C4-2B (cell line): ENCODE measurements around the gene TULP4.
"Not testable (repeated sequence)": the region's sequence is repeated elsewhere in the genome, so short reads cannot be mapped to it uniquely, and the experiment has no call there.

ENCODE experiments used
- H3K27ac ChIP-seq: fragments of 450-650 bp; 2 replicates; pipeline ENCODE4 v1.5.1; 2017
- ZFX ChIP-seq: fragments of 450-650 bp; IDR thresholded peaks from 2 replicates; pipeline ENCODE4 v1.6.1; 2017
- TF ChIP-seq, protein P1 (sequence below): fragments of 450-650 bp; conservative IDR thresholded peaks from 2 replicates; pipeline ENCODE4 v1.5.1; 2017; ENCODE audit warnings: mild to moderate bottlenecking

The TULP4 gene

GRCh38 chr6:158460602-158461169 lies 148.4 kb downstream of the TULP4 start:
- no peak overlapping the region for H3K27ac ChIP-seq
- no peak for TF ChIP-seq ZFX
- TF ChIP-seq, protein P1, sequence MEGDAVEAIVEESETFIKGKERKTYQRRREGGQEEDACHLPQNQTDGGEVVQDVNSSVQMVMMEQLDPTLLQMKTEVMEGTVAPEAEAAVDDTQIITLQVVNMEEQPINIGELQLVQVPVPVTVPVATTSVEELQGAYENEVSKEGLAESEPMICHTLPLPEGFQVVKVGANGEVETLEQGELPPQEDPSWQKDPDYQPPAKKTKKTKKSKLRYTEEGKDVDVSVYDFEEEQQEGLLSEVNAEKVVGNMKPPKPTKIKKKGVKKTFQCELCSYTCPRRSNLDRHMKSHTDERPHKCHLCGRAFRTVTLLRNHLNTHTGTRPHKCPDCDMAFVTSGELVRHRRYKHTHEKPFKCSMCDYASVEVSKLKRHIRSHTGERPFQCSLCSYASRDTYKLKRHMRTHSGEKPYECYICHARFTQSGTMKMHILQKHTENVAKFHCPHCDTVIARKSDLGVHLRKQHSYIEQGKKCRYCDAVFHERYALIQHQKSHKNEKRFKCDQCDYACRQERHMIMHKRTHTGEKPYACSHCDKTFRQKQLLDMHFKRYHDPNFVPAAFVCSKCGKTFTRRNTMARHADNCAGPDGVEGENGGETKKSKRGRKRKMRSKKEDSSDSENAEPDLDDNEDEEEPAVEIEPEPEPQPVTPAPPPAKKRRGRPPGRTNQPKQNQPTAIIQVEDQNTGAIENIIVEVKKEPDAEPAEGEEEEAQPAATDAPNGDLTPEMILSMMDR = no peak

- no peak overlapping the region for H3K27ac ChIP-seq
- TF ChIP-seq, protein P1 = no peak
- TF ChIP-seq ZFX = no peak
Measured at GRCh38 chr6:158461954-158462353, 149.7 kb downstream of the TULP4 start.

GRCh38 chr6:158464483-158464882 lies 152.2 kb downstream of the TULP4 start:
- TF ChIP-seq, protein P1 = no peak
- no peak for TF ChIP-seq ZFX
- H3K27ac ChIP-seq = no peak overlapping the region

DNA sequence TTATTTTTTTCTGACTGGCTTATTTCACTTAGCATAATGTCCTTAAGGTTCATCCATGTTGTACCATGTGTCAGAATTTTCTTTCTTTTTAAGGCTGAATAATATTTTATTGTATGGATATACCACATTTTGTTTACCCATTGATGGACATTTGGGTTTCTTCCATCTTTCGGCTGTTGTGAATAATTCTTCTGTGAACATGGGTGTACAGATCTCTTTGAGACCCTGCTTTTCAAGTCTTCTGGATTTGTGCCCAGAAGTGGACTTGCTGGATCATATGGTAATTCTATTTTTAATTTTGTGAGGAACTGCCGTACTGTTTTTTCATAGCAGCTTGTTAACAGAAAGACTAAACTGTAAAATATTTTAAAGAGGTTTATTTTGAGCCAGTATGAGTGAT lies 153.0 kb downstream of the TULP4 start:
- TF ChIP-seq, protein P1 = no peak
- TF ChIP-seq ZFX = no peak
- no peak overlapping the region for H3K27ac ChIP-seq

- no peak overlapping the region for H3K27ac ChIP-seq
- TF ChIP-seq, protein P1 = no peak
- TF ChIP-seq ZFX = no peak
Measured at GRCh38 chr6:158465747-158466146, 153.5 kb downstream of the TULP4 start.

- H3K27ac ChIP-seq = peak overlapping the region; percentile 41; the same call in 1 of the 2 replicates
- TF ChIP-seq, protein P1 = no peak
- TF ChIP-seq ZFX = no peak
Measured at GRCh38 chr6:158467923-158468322, 155.7 kb downstream of the TULP4 start.

- H3K27ac ChIP-seq = no peak overlapping the region
- TF ChIP-seq ZFX = no peak
Measured at GRCh38 chr6:158468666-158469065, 156.4 kb downstream of the TULP4 start.

DNA sequence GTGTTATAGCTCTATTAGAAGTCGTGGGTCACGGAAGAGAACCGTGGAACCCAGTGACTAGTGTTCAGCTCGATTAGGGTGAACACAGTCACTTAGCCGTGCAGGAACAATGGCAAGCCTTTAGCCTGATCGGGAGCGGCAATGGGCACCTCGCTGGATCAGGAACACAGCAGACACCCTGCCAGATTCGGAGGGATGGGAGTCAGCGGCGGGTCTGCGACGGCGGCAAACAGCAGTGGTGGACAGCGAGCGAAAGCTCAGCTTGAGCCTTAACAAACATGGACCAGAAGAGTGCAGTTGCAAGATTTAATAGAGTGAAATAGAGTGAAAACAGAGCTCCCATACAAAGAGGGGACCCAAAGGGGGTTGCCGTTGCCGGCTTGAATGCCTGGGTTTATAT lies 157.8 kb downstream of the TULP4 start:
- not testable (repeated sequence) for H3K27ac ChIP-seq

GRCh38 chr6:158471339-158471738 lies 159.1 kb downstream of the TULP4 start:
- no peak overlapping the region for H3K27ac ChIP-seq
- no peak for TF ChIP-seq ZFX
- TF ChIP-seq, protein P1 = no peak
